Rectal smooth muscle tissue (tissue), 1 donor: ENCODE results near the gene GTF3C1.

ENCODE experiments used
- H3K27ac ChIP-seq: one replicate; pipeline ENCODE4 v1.7.0; 2013; ENCODE audit warnings: low read depth, low read length, inconsistent platforms
- H3K27me3 ChIP-seq: one replicate; pipeline ENCODE4 v1.7.0; 2013; ENCODE audit warnings: low read length; ENCODE audit not compliant: control insufficient read depth, insufficient read depth
- H3K36me3 ChIP-seq: one replicate; pipeline ENCODE4 v1.7.0; 2013; ENCODE audit warnings: low read length; ENCODE audit not compliant: control insufficient read depth, insufficient read depth
- H3K4me1 ChIP-seq: one replicate; pipeline ENCODE4 v1.7.0; 2013; ENCODE audit warnings: low read length; ENCODE audit not compliant: control insufficient read depth, insufficient read depth
- H3K4me3 ChIP-seq: one replicate; pipeline ENCODE4 v1.7.0; 2013; ENCODE audit warnings: low read length
- H3K9ac ChIP-seq: one replicate; pipeline ENCODE4 v1.7.0; 2013; ENCODE audit warnings: low read length

GTF3C1 gene

GRCh38 chr16:27429981-27430441 lies 119.7 kb downstream of the GTF3C1 start:
- H3K27me3 ChIP-seq = no peaks in the 10 kb centered on the region
- no peak overlapping the region for H3K27ac ChIP-seq
- H3K4me1 ChIP-seq = no peaks in the 10 kb centered on the region
- H3K4me3 ChIP-seq = no peak overlapping the region
- H3K36me3 ChIP-seq = no peaks in the 10 kb centered on the region
- no peak overlapping the region for H3K9ac ChIP-seq

- H3K36me3 ChIP-seq = no peaks in the 10 kb centered on the region
- H3K4me3 ChIP-seq = no peak overlapping the region
- H3K4me1 ChIP-seq = no peaks in the 10 kb centered on the region
- no peak overlapping the region for H3K27ac ChIP-seq
- no peaks in the 10 kb centered on the region for H3K27me3 ChIP-seq
- no peak overlapping the region for H3K9ac ChIP-seq
Measured at GRCh38 chr16:27429330-27429871, 120.3 kb downstream of the GTF3C1 start.

- no peaks in the 10 kb centered on the region for H3K4me1 ChIP-seq
- no peaks in the 10 kb centered on the region for H3K36me3 ChIP-seq
- H3K27ac ChIP-seq = no peak overlapping the region
- no peak overlapping the region for H3K4me3 ChIP-seq
- no peaks in the 10 kb centered on the region for H3K27me3 ChIP-seq
- H3K9ac ChIP-seq = no peak overlapping the region
Measured at GRCh38 chr16:27428026-27428785, 121.5 kb downstream of the GTF3C1 start.

- Histone ChIP-seq H3K9ac (no peak overlapping the region), H3K4me3 (no peak overlapping the region), H3K27ac (no peak overlapping the region), H3K27me3 (no peaks in the 10 kb centered on the region), H3K36me3 (no peaks in the 10 kb centered on the region), H3K4me1 (no peaks in the 10 kb centered on the region)
Measured at GRCh38 chr16:27427538-27427937, 122.2 kb downstream of the GTF3C1 start.

- Histone ChIP-seq H3K27ac (no peak overlapping the region), H3K9ac (no peak overlapping the region), H3K4me1 (no peaks in the 10 kb centered on the region), H3K27me3 (no peaks in the 10 kb centered on the region), H3K36me3 (no peaks in the 10 kb centered on the region), H3K4me3 (no peak overlapping the region)
Measured at GRCh38 chr16:27426423-27427408, 123.0 kb downstream of the GTF3C1 start.

- H3K4me1 ChIP-seq = no peaks in the 10 kb centered on the region
- H3K27ac ChIP-seq = no peak overlapping the region
- H3K4me3 ChIP-seq = no peak overlapping the region
- no peaks in the 10 kb centered on the region for H3K27me3 ChIP-seq
- no peak overlapping the region for H3K9ac ChIP-seq
- H3K36me3 ChIP-seq = no peaks in the 10 kb centered on the region
Measured at GRCh38 chr16:27425961-27426360, 123.8 kb downstream of the GTF3C1 start.

- Histone ChIP-seq H3K27ac (no peak overlapping the region), H3K27me3 (no peaks in the 10 kb centered on the region), H3K36me3 (no peaks in the 10 kb centered on the region), H3K4me1 (no peaks in the 10 kb centered on the region), H3K9ac (no peak overlapping the region), H3K4me3 (no peak overlapping the region)
Measured at GRCh38 chr16:27424772-27425498, 124.8 kb downstream of the GTF3C1 start.

- no peak overlapping the region for H3K27ac ChIP-seq
- no peaks in the 10 kb centered on the region for H3K36me3 ChIP-seq
- H3K27me3 ChIP-seq = no peaks in the 10 kb centered on the region
- no peaks in the 10 kb centered on the region for H3K4me1 ChIP-seq
- H3K9ac ChIP-seq = no peak overlapping the region
- no peak overlapping the region for H3K4me3 ChIP-seq
Measured at GRCh38 chr16:27421961-27422740, 127.6 kb downstream of the GTF3C1 start.

- Histone ChIP-seq H3K36me3 (no peaks in the 10 kb centered on the region), H3K4me1 (no peaks in the 10 kb centered on the region), H3K27ac (no peak overlapping the region), H3K27me3 (no peaks in the 10 kb centered on the region), H3K4me3 (no peak overlapping the region), H3K9ac (no peak overlapping the region)
Measured at GRCh38 chr16:27417047-27417671, 132.6 kb downstream of the GTF3C1 start.

GRCh38 chr16:27414788-27415431 lies 134.8 kb downstream of the GTF3C1 start:
- Histone ChIP-seq H3K36me3 (no peaks in the 10 kb centered on the region), H3K27me3 (no peaks in the 10 kb centered on the region), H3K9ac (no peak overlapping the region), H3K27ac (no peak overlapping the region), H3K4me1 (no peaks in the 10 kb centered on the region), H3K4me3 (no peak overlapping the region)

GRCh38 chr16:27413956-27414355 lies 135.8 kb downstream of the GTF3C1 start:
- H3K36me3 ChIP-seq = no peaks in the 10 kb centered on the region

More at GRCh38 chr16:27413956-27414355, 135.8 kb downstream of the GTF3C1 start:
- Histone ChIP-seq H3K4me1 (no peaks in the 10 kb centered on the region), H3K4me3 (no peak overlapping the region), H3K27ac (no peak overlapping the region), H3K27me3 (no peaks in the 10 kb centered on the region), H3K9ac (no peak overlapping the region)
